ENCODE measurements around the gene TOX2.

- no peak for TF ChIP-seq CTCF (IDR thresholded peaks at IDR 0.05; ENCODE audit: low read depth, low read length, poor library complexity, severe bottlenecking)
- TF ChIP-seq EZH2phosphoT487 (IDR thresholded peaks at IDR 0.05; ENCODE audit: borderline replicate concordance, low read length), result no peak
These were observed 202.9 kb downstream of the TOX2 start for GRCh38 chr20:44117296-44118184.
